Astrocyte (in vitro differentiated cells and primary cell): ENCODE measurements around the gene P4HB. TPM values are rescaled to one million over a fixed set of nuclear protein-coding genes. Genes with fewer than 3 reads are reported as not detected.

ENCODE experiments used
- DNase-seq: peaks from one replicate; pipeline ENCODE4 v3.0.0-alpha.2; 2010; ENCODE audit warnings: low read depth
- FAIRE-seq: peaks from 2 replicates; lab custom pipeline; 2011; peaks lifted over from hg19 to GRCh38; lab: Jason Lieb, UNC
- H2AFZ ChIP-seq: 2 replicates; pipeline ENCODE4 v1.6.0; 2012; ENCODE audit warnings: low read depth, low read length, inconsistent platforms
- H3K27ac ChIP-seq: 2 replicates; pipeline ENCODE4 v1.5.1; 2011; ENCODE audit warnings: low read depth, low read length, inconsistent platforms
- H3K27me3 ChIP-seq: 2 replicates; pipeline ENCODE4 v1.6.0; 2011; ENCODE audit warnings: low read length, inconsistent platforms; ENCODE audit not compliant: insufficient read depth
- H3K36me3 ChIP-seq: 2 replicates; pipeline ENCODE4 v1.5.1; 2011; ENCODE audit warnings: low read length, inconsistent platforms; ENCODE audit not compliant: insufficient read depth
- H3K4me1 ChIP-seq: 2 replicates; pipeline ENCODE4 v1.5.1; 2011; ENCODE audit warnings: low read length, inconsistent platforms; ENCODE audit not compliant: insufficient read depth
- H3K4me2 ChIP-seq: 2 replicates; pipeline ENCODE4 v1.6.0; 2012; ENCODE audit warnings: low read length, inconsistent platforms
- H3K4me3 ChIP-seq: 2 replicates; pipeline ENCODE4 v1.5.1; 2011; ENCODE audit warnings: low read depth, mild to moderate bottlenecking, low read length, inconsistent platforms; ENCODE audit not compliant: insufficient read depth
- H3K79me2 ChIP-seq: 2 replicates; pipeline ENCODE4 v1.6.0; 2012; ENCODE audit warnings: mild to moderate bottlenecking, low read length, inconsistent platforms; ENCODE audit not compliant: insufficient read depth
- H3K9ac ChIP-seq: 2 replicates; pipeline ENCODE4 v1.6.0; 2012; ENCODE audit warnings: mild to moderate bottlenecking, low read length, inconsistent platforms
- H3K9me3 ChIP-seq: 2 replicates; pipeline ENCODE4 v1.5.1; 2012; ENCODE audit warnings: low read depth, mild to moderate bottlenecking, low read length, inconsistent platforms; ENCODE audit not compliant: insufficient read depth
- H4K20me1 ChIP-seq: 2 replicates; pipeline ENCODE4 v1.6.0; 2012; ENCODE audit warnings: low read length, inconsistent platforms; ENCODE audit not compliant: insufficient read depth
- H3K27ac Mint-ChIP-seq: one replicate; pipeline ENCODE4 v1.8.0; 2021; ENCODE audit warnings: mild to moderate bottlenecking, mixed read lengths; ENCODE audit not compliant: unreplicated experiment
- H3K27me3 Mint-ChIP-seq: one replicate; pipeline ENCODE4 v1.8.0; 2021; ENCODE audit warnings: low read depth, mixed read lengths; ENCODE audit not compliant: unreplicated experiment
- H3K36me3 Mint-ChIP-seq: one replicate; pipeline ENCODE4 v1.8.0; 2021; ENCODE audit warnings: low read depth, mixed read lengths; ENCODE audit not compliant: unreplicated experiment
- H3K4me1 Mint-ChIP-seq: one replicate; pipeline ENCODE4 v1.8.0; 2021; ENCODE audit warnings: low read depth, mixed read lengths; ENCODE audit not compliant: unreplicated experiment
- H3K4me3 Mint-ChIP-seq: one replicate; pipeline ENCODE4 v1.8.0; 2021; ENCODE audit warnings: mild to moderate bottlenecking, moderate library complexity, mixed read lengths; ENCODE audit not compliant: unreplicated experiment
- H3K9me3 Mint-ChIP-seq: one replicate; pipeline ENCODE4 v1.8.0; 2021; ENCODE audit warnings: mild to moderate bottlenecking, mixed read lengths; ENCODE audit not compliant: unreplicated experiment
- CTCF ChIP-seq: IDR thresholded peaks from 2 replicates; pipeline ENCODE4 v1.5.1; 2011; ENCODE audit warnings: low read depth, mild to moderate bottlenecking, inconsistent platforms, low read length, moderate library complexity; ENCODE audit not compliant: insufficient read depth
- EZH2 ChIP-seq: IDR thresholded peaks from 2 replicates; pipeline ENCODE4 v1.6.1; 2012; ENCODE audit warnings: mild to moderate bottlenecking, low read length, inconsistent platforms; ENCODE audit not compliant: insufficient read depth
- total RNA-seq: library from RNA; stranded (reverse); gene quantifications from 2 replicates; pipeline ENCODE4 v1.2.1, GENCODE V29; 2021

P4HB gene
- total RNA-seq, 1 donor from 2014 or later: 1,268 TPM

- Mint-ChIP-seq H3K27me3 (peaks cover 22% of the 10 kb centered on the region), H3K27ac (no peak overlapping the region), H3K4me3 (no peak overlapping the region), H3K9me3 (peaks cover 6% of the 10 kb centered on the region), H3K4me1 (no peaks in the 10 kb centered on the region), H3K36me3 (no peaks in the 10 kb centered on the region)
- no peak overlapping the region for H3K4me3 ChIP-seq
- H4K20me1 ChIP-seq: no peaks in the 10 kb centered on the region
- H3K4me1 ChIP-seq: no peaks in the 10 kb centered on the region
- FAIRE-seq (no peak), DNase-seq (no peak)
- no peak for TF ChIP-seq EZH2
- TF ChIP-seq CTCF: no peak
- no peaks in the 10 kb centered on the region for H3K36me3 ChIP-seq
- H3K4me2 ChIP-seq: no peak overlapping the region
- no peak overlapping the region for H3K9ac ChIP-seq
- no peak overlapping the region for H3K27ac ChIP-seq
- no peak overlapping the region for H2AFZ ChIP-seq
- H3K9me3 ChIP-seq: peaks cover 2% of the 10 kb centered on the region
- peaks cover 16% of the 10 kb centered on the region for H3K27me3 ChIP-seq
- H3K79me2 ChIP-seq: no peaks in the 10 kb centered on the region
These were observed 49.9 kb downstream of the P4HB start for GRCh38 chr17:81810476-81810875.

- Histone ChIP-seq H4K20me1 (no peaks in the 10 kb centered on the region), H3K27ac (no peak overlapping the region), H3K4me2 (no peak overlapping the region), H3K79me2 (no peaks in the 10 kb centered on the region), H3K9me3 (peaks cover 2% of the 10 kb centered on the region), H2AFZ (no peak overlapping the region), H3K36me3 (no peaks in the 10 kb centered on the region), H3K4me1 (no peaks in the 10 kb centered on the region), H3K9ac (no peak overlapping the region), H3K4me3 (no peak overlapping the region), H3K27me3 (peaks cover 20% of the 10 kb centered on the region)
- DNase-seq (no peak), FAIRE-seq (no peak)
- H3K4me1 Mint-ChIP-seq: no peaks in the 10 kb centered on the region
- TF ChIP-seq CTCF: no peak
- TF ChIP-seq EZH2: no peak
- peak overlapping the region; percentile 69 for H3K27ac Mint-ChIP-seq
- no peaks in the 10 kb centered on the region for H3K36me3 Mint-ChIP-seq
- no peak overlapping the region for H3K4me3 Mint-ChIP-seq
- peaks cover 6% of the 10 kb centered on the region for H3K9me3 Mint-ChIP-seq
- peaks cover 25% of the 10 kb centered on the region for H3K27me3 Mint-ChIP-seq
These were observed 50.8 kb downstream of the P4HB start for GRCh38 chr17:81809556-81809998.

GRCh38 chr17:81808778-81809555 is 51.4 kb downstream of the P4HB start:
- Histone ChIP-seq H3K4me3 (no peak overlapping the region), H3K27ac (no peak overlapping the region), H3K4me1 (no peaks in the 10 kb centered on the region), H3K79me2 (no peaks in the 10 kb centered on the region), H3K9me3 (peaks cover 2% of the 10 kb centered on the region), H3K36me3 (no peaks in the 10 kb centered on the region), H3K4me2 (no peak overlapping the region), H2AFZ (no peak overlapping the region), H4K20me1 (no peaks in the 10 kb centered on the region), H3K9ac (no peak overlapping the region), H3K27me3 (peaks cover 20% of the 10 kb centered on the region)
- Mint-ChIP-seq H3K4me1 (no peaks in the 10 kb centered on the region), H3K4me3 (no peak overlapping the region), H3K36me3 (no peaks in the 10 kb centered on the region), H3K9me3 (peaks cover 6% of the 10 kb centered on the region), H3K27ac (peak overlapping the region; percentile 69), H3K27me3 (peaks cover 25% of the 10 kb centered on the region)
- no peak for TF ChIP-seq EZH2
- no peak for TF ChIP-seq CTCF
- DNase-seq: no peak
- FAIRE-seq: no peak
